Measurements from ENCODE around the gene FKBP14.
A peak's percentile ranks its signal among the peaks of the same experiment; 100 is the strongest.

The FKBP14 gene, protein sequence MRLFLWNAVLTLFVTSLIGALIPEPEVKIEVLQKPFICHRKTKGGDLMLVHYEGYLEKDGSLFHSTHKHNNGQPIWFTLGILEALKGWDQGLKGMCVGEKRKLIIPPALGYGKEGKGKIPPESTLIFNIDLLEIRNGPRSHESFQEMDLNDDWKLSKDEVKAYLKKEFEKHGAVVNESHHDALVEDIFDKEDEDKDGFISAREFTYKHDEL

GRCh38 chr7:30026229-30027064 lies at the start of gene FKBP14:
Gene FKBP14 (minus strand): TSS chr7:30026702. CDS start chr7:30026508, 194 bp downstream.
- DNase-seq (ENCODE audit: low spot score): peak; percentile 93
- TF ChIP-seq, protein P1, sequence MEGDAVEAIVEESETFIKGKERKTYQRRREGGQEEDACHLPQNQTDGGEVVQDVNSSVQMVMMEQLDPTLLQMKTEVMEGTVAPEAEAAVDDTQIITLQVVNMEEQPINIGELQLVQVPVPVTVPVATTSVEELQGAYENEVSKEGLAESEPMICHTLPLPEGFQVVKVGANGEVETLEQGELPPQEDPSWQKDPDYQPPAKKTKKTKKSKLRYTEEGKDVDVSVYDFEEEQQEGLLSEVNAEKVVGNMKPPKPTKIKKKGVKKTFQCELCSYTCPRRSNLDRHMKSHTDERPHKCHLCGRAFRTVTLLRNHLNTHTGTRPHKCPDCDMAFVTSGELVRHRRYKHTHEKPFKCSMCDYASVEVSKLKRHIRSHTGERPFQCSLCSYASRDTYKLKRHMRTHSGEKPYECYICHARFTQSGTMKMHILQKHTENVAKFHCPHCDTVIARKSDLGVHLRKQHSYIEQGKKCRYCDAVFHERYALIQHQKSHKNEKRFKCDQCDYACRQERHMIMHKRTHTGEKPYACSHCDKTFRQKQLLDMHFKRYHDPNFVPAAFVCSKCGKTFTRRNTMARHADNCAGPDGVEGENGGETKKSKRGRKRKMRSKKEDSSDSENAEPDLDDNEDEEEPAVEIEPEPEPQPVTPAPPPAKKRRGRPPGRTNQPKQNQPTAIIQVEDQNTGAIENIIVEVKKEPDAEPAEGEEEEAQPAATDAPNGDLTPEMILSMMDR (IDR thresholded peaks at IDR 0.05; ENCODE audit: extremely low read depth, missing control alignments): no peak

DNA sequence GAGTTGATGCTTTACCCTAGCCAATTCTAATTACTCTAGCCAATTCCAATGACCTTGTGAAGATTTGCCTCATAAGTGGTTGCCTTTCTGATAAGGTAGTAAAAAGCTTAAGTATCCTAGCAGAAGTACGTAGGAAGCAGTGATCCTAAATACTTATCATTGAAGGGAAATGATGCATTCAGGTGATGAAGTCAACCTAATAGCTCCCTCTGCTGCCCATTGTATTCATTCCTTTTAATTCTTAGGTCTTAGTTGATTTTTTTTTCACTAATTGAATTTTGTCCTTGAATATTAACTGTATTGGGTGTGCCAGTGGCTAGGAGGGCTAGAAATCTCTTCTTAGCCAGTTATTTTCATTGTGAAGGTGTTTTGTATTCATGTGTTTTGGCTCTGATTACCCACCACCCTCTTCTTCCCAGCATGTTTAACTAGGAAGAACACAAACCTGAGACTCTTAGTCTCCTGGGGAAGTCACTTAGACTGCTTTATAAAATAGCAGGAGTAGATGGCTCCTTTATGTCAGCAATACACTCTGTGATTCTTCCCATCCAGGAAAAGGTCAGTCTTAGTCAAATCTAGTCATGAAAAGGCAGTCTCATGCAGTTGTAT lies 48.0 kb upstream of the FKBP14 start:
- TF ChIP-seq, protein P1 (IDR thresholded peaks at IDR 0.05; ENCODE audit: extremely low read depth, missing control alignments): peak; percentile 27
- no peak for DNase-seq (ENCODE audit: low spot score)

DNA sequence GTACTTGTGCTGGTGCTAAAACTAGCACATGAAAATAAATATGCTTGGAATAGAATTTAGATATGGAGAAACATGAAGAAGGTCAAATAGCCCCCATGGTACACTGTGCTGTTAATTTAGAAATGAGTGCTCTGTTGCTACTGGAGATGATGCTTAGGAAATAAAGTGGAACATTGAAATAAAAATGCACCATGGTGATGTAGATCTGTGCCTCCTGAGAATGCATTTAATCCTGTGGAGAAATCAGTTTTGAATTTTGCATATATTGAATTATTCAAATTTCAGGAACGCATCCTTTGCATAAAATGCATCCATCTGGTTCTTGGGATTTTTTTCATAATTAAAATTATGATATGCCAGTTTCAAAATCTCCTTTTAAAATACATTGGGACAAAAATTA lies 46.2 kb upstream of the FKBP14 start:
- TF ChIP-seq, protein P1 (IDR thresholded peaks at IDR 0.05; ENCODE audit: extremely low read depth, missing control alignments): no peak
- no peak for DNase-seq (ENCODE audit: low spot score)

GRCh38 chr7:30070052-30070451 lies 43.5 kb upstream of the FKBP14 start:
- no peak for DNase-seq (ENCODE audit: low spot score)
- TF ChIP-seq, protein P1 (IDR thresholded peaks at IDR 0.05; ENCODE audit: extremely low read depth, missing control alignments): no peak

DNA sequence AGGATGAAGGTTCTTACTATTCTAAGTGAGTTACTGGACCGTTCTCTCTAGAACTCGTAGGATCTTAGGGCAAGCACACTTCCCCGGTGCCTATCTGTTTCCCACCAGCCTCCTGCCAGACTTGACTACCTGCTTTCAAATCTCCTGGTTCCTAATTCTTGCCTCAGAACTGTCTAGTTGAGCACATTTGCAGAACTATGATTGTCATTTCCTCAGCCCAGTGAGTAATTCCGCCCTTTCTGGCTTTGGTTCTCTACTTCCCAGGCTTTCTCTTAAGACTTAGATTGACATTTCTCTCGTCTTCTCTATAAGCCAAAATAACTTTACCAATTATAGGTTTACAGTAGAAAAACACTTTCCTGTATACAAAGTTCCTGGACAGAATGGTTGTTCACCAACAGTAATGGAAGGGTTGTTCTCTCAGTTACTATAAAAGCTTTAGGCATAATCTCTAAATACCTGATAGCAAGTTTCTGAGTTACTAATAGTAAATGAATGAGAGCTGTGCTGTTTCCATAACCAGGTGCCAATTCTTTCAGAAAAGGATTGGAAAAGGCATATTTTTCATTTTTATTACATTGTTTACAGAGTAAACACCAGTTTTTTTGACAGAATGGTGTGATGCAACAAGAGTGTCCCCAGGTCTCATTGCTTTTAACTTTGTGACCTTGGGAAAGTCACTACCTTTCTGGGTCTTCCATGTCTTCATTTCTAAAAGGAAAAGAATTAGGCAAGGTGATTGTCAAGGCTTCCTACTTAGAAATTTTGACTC lies 42.8 kb upstream of the FKBP14 start:
- no peak for DNase-seq (ENCODE audit: low spot score)
- TF ChIP-seq, protein P1 (IDR thresholded peaks at IDR 0.05; ENCODE audit: extremely low read depth, missing control alignments): no peak

GRCh38 chr7:30068117-30068516 lies 41.6 kb upstream of the FKBP14 start:
- no peak for DNase-seq (ENCODE audit: low spot score)
- TF ChIP-seq, protein P1 (IDR thresholded peaks at IDR 0.05; ENCODE audit: extremely low read depth, missing control alignments): no peak
